ENCODE measurements around the gene PLD1.

DNA sequence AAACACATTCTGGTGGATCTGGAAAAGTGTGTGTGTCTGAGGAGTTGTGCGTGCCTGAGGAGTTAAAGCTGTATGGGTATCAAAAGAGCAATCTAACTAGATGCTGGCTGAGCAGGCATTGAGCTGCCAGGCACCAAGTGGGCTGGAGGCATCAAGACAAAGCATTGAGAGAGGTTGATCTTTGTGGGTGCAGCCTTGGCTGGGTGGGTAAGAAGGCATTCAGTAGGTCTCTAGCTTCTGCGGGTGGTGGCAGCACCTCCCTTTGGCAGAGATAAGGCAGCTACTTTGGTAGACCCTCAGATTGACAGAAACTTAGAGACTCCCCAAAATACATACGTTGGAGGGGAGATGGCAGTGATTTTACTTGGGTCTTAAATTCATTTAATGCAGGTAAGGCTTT is 17.1 kb upstream of the PLD1 start:
- TF ChIP-seq SP1 (IDR thresholded peaks at IDR 0.05) (no peak), YY1 (IDR thresholded peaks at IDR 0.05) (no peak), EGR1 (IDR thresholded peaks at IDR 0.05; ENCODE audit: low read depth in 2 of 2) (no peak)
- TF ChIP-seq, protein P1, sequence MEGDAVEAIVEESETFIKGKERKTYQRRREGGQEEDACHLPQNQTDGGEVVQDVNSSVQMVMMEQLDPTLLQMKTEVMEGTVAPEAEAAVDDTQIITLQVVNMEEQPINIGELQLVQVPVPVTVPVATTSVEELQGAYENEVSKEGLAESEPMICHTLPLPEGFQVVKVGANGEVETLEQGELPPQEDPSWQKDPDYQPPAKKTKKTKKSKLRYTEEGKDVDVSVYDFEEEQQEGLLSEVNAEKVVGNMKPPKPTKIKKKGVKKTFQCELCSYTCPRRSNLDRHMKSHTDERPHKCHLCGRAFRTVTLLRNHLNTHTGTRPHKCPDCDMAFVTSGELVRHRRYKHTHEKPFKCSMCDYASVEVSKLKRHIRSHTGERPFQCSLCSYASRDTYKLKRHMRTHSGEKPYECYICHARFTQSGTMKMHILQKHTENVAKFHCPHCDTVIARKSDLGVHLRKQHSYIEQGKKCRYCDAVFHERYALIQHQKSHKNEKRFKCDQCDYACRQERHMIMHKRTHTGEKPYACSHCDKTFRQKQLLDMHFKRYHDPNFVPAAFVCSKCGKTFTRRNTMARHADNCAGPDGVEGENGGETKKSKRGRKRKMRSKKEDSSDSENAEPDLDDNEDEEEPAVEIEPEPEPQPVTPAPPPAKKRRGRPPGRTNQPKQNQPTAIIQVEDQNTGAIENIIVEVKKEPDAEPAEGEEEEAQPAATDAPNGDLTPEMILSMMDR (IDR thresholded peaks at IDR 0.05; ENCODE audit: low read depth, low read length, missing input control): no peak
